HCT116 (cell line): ENCODE measurements around the gene PAX7. TPM values are rescaled to one million over a fixed set of nuclear protein-coding genes. Genes with fewer than 3 reads are reported as not detected.

Experiments
- ATAC-seq: fragments of 200-7000 bp; cut with Tn5 transposase; 2 replicates; pipeline ENCODE4 v1.9.1; 2020; ENCODE audit warnings: mild to moderate bottlenecking, moderate library complexity
- BruUV-seq: library from RNA; stranded (reverse); fragments of 400-500 nt; replicated peaks from 2 replicates; lab custom pipeline; 2021; lab: Mats Ljungman, UMichigan
- CTCF ChIA-PET: fragments of 300-600 bp; sonication (Branson Sonifier 250); formaldehyde crosslinking; loops from one replicate; lab custom pipeline; 2021; ENCODE audit warnings: antibody characterized with exemption; lab: Charles Lee
- POLR2A ChIA-PET: fragments of 300-600, 350-600 bp; sonication (Branson Sonifier 250); formaldehyde crosslinking; loops from one replicate; lab custom pipeline; 2021; ENCODE audit warnings: antibody characterized with exemption; lab: Charles Lee
- RAD21 ChIA-PET, 2 experiments: fragments of 300-600 bp; sonication (Branson Sonifier 250); formaldehyde crosslinking; loops; one replicate each; lab custom pipeline; 2023; ENCODE audit warnings: low total read pairs in 2 of 2; ENCODE audit not compliant: uncharacterized antibody in 2 of 2, unreplicated experiment in 2 of 2, low non-redundant PET in 1 of 2; lab: Charles Lee
- DNase-seq: peaks from one replicate; pipeline ENCODE4 v3.0.0-alpha.2; 2010; ENCODE audit warnings: low read depth, low spot score
- H2AFZ ChIP-seq: fragments of 200-600 bp; shearing (Covaris generic), sonication (generic); 2 replicates; pipeline ENCODE4 v1.6.1; 2017; ENCODE audit warnings: low read depth, mixed run types, mixed read lengths, antibody characterized with exemption, low read length; ENCODE audit not compliant: poor library complexity, severe bottlenecking
- H3K27ac ChIP-seq: 2 replicates; pipeline ENCODE4 v1.5.1; 2012; ENCODE audit warnings: low read depth, low read length
- H3K27me3 ChIP-seq: fragments of 200-600 bp; sonication (generic); 2 replicates; pipeline ENCODE4 v1.6.1; 2016; ENCODE audit warnings: mixed run types, low read length, mixed read lengths; ENCODE audit not compliant: insufficient read depth
- H3K36me3 ChIP-seq, 2 experiments: fragments of 200-500 bp in 1 of 2; fragments of 200-600 bp in 1 of 2; sonication (Bioruptor generic) in 1 of 2; sonication (generic) in 1 of 2; 2 replicates each; pipeline versions ENCODE4 v1.5.1 to v1.6.1; 2014 to 2016; ENCODE audit warnings: low read length in 2 of 2, inconsistent platforms in 1 of 2, mixed read lengths in 1 of 2, mixed run types in 1 of 2; ENCODE audit not compliant: insufficient read depth in 2 of 2, control insufficient read depth in 1 of 2
- H3K4me1 ChIP-seq, 2 experiments: fragments of 200-600 bp in 1 of 2; sonication (generic) in 1 of 2; 2 replicates each; pipeline versions ENCODE4 v1.5.1 to v1.6.1; 2012 to 2017; ENCODE audit warnings: low read length in 2 of 2, inconsistent platforms in 1 of 2, mild to moderate bottlenecking in 1 of 2, mixed read lengths in 1 of 2, mixed run types in 1 of 2, moderate library complexity in 1 of 2; ENCODE audit not compliant: insufficient read depth in 2 of 2, control insufficient read depth in 1 of 2
- H3K4me2 ChIP-seq: fragments of 200-600 bp; sonication (generic); 2 replicates; pipeline ENCODE4 v1.6.1; 2017; ENCODE audit warnings: mixed run types, low read length, mixed read lengths
- H3K4me3 ChIP-seq, 2 experiments: fragments of 200-600 bp in 1 of 2; sonication (generic) in 1 of 2; replicated peaks in 1 of 2; 2 replicates each; pipeline ENCODE4 v1.5.1; 2011 to 2016; ENCODE audit warnings: low read length in 2 of 2, control low read depth in 1 of 2, low read depth in 1 of 2, mild to moderate bottlenecking in 1 of 2, mixed read lengths in 1 of 2, mixed run types in 1 of 2
- H3K79me2 ChIP-seq: fragments of 200-600 bp; sonication (generic); 2 replicates; pipeline ENCODE4 v1.6.1; 2017; ENCODE audit warnings: mild to moderate bottlenecking, mixed run types, low read length, moderate library complexity, mixed read lengths; ENCODE audit not compliant: insufficient read depth
- H3K9ac ChIP-seq: fragments of 200-600 bp; sonication (generic); 2 replicates; pipeline ENCODE4 v1.6.1; 2016; ENCODE audit warnings: low read length, mixed read lengths
- H3K9me2 ChIP-seq: fragments of 200-600 bp; sonication (generic), shearing (Covaris generic); 2 replicates; pipeline ENCODE4 v1.6.1; 2017; ENCODE audit warnings: mixed run types, mild to moderate bottlenecking, moderate library complexity; ENCODE audit not compliant: insufficient read depth
- H3K9me3 ChIP-seq, 2 experiments: fragments of 200-500 bp in 1 of 2; fragments of 200-600 bp in 1 of 2; sonication (Bioruptor generic) in 1 of 2; sonication (generic) in 1 of 2; 2 replicates each; pipeline ENCODE4 v1.6.1; 2014 to 2017; ENCODE audit warnings: low read length in 2 of 2, mixed read lengths in 2 of 2, inconsistent platforms in 1 of 2, low read depth in 1 of 2, mild to moderate bottlenecking in 1 of 2, mixed run types in 1 of 2, moderate library complexity in 1 of 2; ENCODE audit not compliant: control insufficient read depth in 1 of 2, insufficient read depth in 1 of 2
- H4K20me1 ChIP-seq: fragments of 200-600 bp; sonication (generic), shearing (Covaris generic); 2 replicates; pipeline ENCODE4 v1.6.1; 2017; ENCODE audit warnings: mixed run types, mild to moderate bottlenecking, moderate library complexity; ENCODE audit not compliant: insufficient read depth
- CEBPB ChIP-seq: IDR thresholded peaks from 2 replicates; pipeline ENCODE4 v1.6.1; 2012; ENCODE audit warnings: low read depth
- EGR1 ChIP-seq: IDR thresholded peaks from 2 replicates; pipeline ENCODE4 v1.6.1; 2012; ENCODE audit warnings: low read depth
- ELF1 ChIP-seq: IDR thresholded peaks from 2 replicates; pipeline ENCODE4 v1.6.1; 2012; ENCODE audit warnings: low read depth, borderline replicate concordance
- FOSL1 ChIP-seq: IDR thresholded peaks from 2 replicates; pipeline ENCODE4 v1.6.1; 2012; ENCODE audit warnings: low read depth
- MAX ChIP-seq: IDR thresholded peaks from 2 replicates; pipeline ENCODE4 v1.6.1; 2012
- SIN3A ChIP-seq: IDR thresholded peaks from 2 replicates; pipeline ENCODE4 v1.6.1; 2012; ENCODE audit warnings: low read depth
- SP1 ChIP-seq: IDR thresholded peaks from 2 replicates; pipeline ENCODE4 v1.6.1; 2012; ENCODE audit warnings: low read depth
- SRF ChIP-seq: IDR thresholded peaks from 2 replicates; pipeline ENCODE4 v1.6.1; 2012; ENCODE audit warnings: low read depth
- YY1 ChIP-seq: IDR thresholded peaks from 2 replicates; pipeline ENCODE4 v1.6.1; 2011; ENCODE audit warnings: low read length, low read depth, moderate library complexity, mild to moderate bottlenecking; ENCODE audit not compliant: insufficient replicate concordance; ENCODE audit errors: extremely low read depth
- ZNF274 ChIP-seq: fragments of 200-500 bp; sonication (Bioruptor generic); IDR thresholded peaks from 2 replicates; pipeline ENCODE4 v1.6.1; 2014; ENCODE audit warnings: mild to moderate bottlenecking, low read depth, low read length, inconsistent platforms
- intact Hi-C: fragments of 100-400 bp; cut with micrococcal nuclease; formaldehyde crosslinking; loops from 2 replicates; pipeline ENCODE4 v1.10.0; 2022
- total RNA-seq: library from RNA; stranded (reverse); gene quantifications from one replicate; pipeline ENCODE4 v1.2.1, GENCODE V29; 2021; ENCODE audit not compliant: unreplicated experiment
- TF ChIP-seq, protein P1 (sequence below): IDR thresholded peaks from 2 replicates; pipeline ENCODE4 v1.6.1; 2012

PAX7 gene
- total RNA-seq, 1 experiment from 2014 or later, result not detected

DNA sequence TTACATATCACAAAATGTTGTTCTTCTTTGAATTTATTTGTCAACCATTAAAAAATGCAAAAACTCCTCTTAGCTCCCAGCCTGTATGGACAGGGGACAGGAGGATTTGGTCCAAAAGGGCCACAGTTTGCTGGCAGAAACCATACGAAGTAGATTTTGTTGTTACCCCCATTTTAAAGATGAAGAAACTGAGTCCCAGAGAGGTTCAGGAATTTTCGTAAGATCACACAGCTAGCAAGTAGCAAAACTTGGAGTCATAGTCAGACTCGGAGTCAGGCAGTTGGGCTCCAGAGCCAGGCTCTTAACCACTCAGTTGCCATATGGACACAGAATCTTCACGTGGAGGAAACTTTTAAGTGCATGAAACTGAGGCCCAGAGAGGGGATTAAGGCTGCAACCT, 137.4 kb downstream of the PAX7 start:
- CTCF ChIA-PET, result no interaction called here
- Histone ChIP-seq H4K20me1 (no peaks in the 10 kb centered on the region), H3K79me2 (no peaks in the 10 kb centered on the region), H3K9ac (no peak overlapping the region), H3K4me3 (no peak overlapping the region), H3K4me2 (no peak overlapping the region), H3K36me3 (no peaks in the 10 kb centered on the region), H3K9me2 (no peaks in the 10 kb centered on the region)
- RAD21 ChIA-PET, result no interaction called here
- ATAC-seq, result no peak
- BruUV-seq, result no TSS peak
- POLR2A ChIA-PET, result no interaction called here
- intact Hi-C loops, result no loop called here
- TF ChIP-seq SIN3A (no peak), YY1 (no peak), ZNF274 (no peak), CEBPB (no peak), FOSL1 (no peak), SP1 (no peak), SRF (no peak), MAX (no peak), ELF1 (no peak)
- TF ChIP-seq, protein P1, sequence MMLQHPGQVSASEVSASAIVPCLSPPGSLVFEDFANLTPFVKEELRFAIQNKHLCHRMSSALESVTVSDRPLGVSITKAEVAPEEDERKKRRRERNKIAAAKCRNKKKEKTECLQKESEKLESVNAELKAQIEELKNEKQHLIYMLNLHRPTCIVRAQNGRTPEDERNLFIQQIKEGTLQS, result no peak
- TF ChIP-seq, all 23 proteins: peak for 0
- Histone ChIP-seq H3K27me3 (peaks cover 46% of the 10 kb centered on the region), H3K27ac (no peak overlapping the region), H2AFZ (no peak overlapping the region), H3K4me1 (no peaks in the 10 kb centered on the region), H3K9me3 (no peaks in the 10 kb centered on the region)
- DNase-seq, result no peak

- H3K4me3 ChIP-seq, result no peak overlapping the region
- TF ChIP-seq EGR1, result no peak
- POLR2A ChIA-PET, result no interaction called here
- H3K27ac ChIP-seq, result no peak overlapping the region
- RAD21 ChIA-PET, result no interaction called here
- intact Hi-C loops, result no loop called here
- no peaks in the 10 kb centered on the region for H3K9me2 ChIP-seq
- DNase-seq (no peak), ATAC-seq (no peak)
- H3K27me3 ChIP-seq, result peaks cover 55% of the 10 kb centered on the region
- H3K9me3 ChIP-seq, result no peaks in the 10 kb centered on the region
- H3K4me2 ChIP-seq, result no peak overlapping the region
- H3K36me3 ChIP-seq, result no peaks in the 10 kb centered on the region
- BruUV-seq, result no TSS peak
- no peaks in the 10 kb centered on the region for H3K4me1 ChIP-seq
- H3K79me2 ChIP-seq, result no peaks in the 10 kb centered on the region
- no peaks in the 10 kb centered on the region for H4K20me1 ChIP-seq
- H3K9ac ChIP-seq, result no peak overlapping the region
- CTCF ChIA-PET, result no interaction called here
- no peak overlapping the region for H2AFZ ChIP-seq
Observed at GRCh38 chr1:18769140-18769539, 138.5 kb downstream of the PAX7 start.
